HG02571 (cell line): ENCODE measurements around the gene BIK.

Source experiments
- ATAC-seq: cut with Tn5 transposase; IDR thresholded peaks from one replicate; pipeline ENCODE4 v1.9.1; 2021; ENCODE audit warnings: mild to moderate bottlenecking, moderate library complexity; ENCODE audit not compliant: unreplicated experiment

Gene BIK, protein sequence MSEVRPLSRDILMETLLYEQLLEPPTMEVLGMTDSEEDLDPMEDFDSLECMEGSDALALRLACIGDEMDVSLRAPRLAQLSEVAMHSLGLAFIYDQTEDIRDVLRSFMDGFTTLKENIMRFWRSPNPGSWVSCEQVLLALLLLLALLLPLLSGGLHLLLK

GRCh38 chr22:43110444-43110926, at the start of gene BIK:
TSS of gene BIK (plus strand) at chr22:43110750. CDS start at chr22:43124023, 13,273 bp downstream.
- ATAC-seq, result no peak

GRCh38 chr22:43066134-43066533, 44.4 kb upstream of the BIK start:
- ATAC-seq, result no peak

DNA sequence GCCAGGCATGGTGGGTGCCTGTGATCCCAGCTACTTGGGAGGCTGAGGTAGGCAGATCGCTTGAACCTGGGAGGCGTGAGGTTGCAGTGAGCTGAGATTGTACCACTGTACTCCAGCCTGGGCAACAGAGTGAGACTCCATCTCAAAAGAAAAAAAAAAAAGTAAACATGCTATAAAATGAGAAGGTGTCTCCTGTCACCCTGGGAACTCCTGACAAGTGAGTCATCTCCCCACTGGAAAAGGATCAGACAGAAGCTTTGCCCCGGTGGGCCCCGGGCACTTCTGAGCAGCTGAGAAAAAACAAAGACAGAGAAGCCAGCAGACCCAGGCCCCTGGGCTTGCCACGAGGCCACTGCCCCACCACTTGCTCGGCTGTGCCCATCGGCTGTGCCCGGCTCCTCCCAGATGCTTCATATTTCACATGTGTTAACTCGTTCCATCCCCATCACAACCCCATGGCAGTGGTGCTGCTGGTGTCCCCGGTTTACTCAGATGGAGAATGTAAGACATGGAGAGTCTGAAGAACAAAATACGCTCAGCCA, 43.6 kb upstream of the BIK start:
- ATAC-seq, result no peak

DNA sequence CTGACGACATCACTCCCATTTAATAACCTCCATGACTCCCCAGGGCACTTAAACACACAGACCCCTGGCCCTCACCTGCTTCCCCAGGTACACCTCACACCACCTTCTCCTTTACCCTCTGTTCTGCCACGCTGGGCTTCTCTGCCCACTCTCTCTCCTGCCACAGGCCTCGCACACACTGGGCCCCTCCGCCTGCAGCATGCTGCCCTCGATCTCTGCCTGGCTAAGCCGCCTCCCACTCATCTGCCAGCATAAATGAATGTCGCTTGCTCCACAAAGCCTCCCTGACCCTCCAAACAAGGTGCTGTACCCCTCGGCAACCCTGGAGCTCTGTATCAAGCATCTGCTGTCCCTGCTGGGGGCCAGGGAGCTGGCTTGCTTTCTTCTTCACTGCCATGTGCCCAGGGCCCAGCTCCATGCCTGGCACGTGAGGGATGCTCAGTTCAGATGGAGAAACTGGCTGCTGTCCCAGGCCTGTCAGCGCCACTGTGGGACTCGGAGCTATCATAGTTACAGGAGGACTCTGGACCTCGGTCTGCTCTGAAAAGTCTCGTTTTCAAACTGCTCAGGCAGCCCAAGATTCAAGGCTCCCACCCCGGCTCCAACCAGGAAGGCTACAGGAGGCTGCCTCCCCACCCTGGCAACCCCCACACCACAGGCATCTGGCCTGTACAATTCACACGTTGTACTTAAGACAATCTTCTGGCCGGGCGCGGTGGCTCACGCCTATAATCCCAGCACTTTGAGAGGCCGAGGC, 33.3 kb upstream of the BIK start:
- no peak for ATAC-seq

GRCh38 chr22:43078522-43078921, 32.0 kb upstream of the BIK start:
- ATAC-seq, result no peak

- no peak for ATAC-seq
Observed at GRCh38 chr22:43079742-43080141, 30.8 kb upstream of the BIK start.

- no peak for ATAC-seq
Observed at GRCh38 chr22:43080616-43081015, 29.9 kb upstream of the BIK start.

- no peak for ATAC-seq
Observed at GRCh38 chr22:43081968-43082367, 28.6 kb upstream of the BIK start.

DNA sequence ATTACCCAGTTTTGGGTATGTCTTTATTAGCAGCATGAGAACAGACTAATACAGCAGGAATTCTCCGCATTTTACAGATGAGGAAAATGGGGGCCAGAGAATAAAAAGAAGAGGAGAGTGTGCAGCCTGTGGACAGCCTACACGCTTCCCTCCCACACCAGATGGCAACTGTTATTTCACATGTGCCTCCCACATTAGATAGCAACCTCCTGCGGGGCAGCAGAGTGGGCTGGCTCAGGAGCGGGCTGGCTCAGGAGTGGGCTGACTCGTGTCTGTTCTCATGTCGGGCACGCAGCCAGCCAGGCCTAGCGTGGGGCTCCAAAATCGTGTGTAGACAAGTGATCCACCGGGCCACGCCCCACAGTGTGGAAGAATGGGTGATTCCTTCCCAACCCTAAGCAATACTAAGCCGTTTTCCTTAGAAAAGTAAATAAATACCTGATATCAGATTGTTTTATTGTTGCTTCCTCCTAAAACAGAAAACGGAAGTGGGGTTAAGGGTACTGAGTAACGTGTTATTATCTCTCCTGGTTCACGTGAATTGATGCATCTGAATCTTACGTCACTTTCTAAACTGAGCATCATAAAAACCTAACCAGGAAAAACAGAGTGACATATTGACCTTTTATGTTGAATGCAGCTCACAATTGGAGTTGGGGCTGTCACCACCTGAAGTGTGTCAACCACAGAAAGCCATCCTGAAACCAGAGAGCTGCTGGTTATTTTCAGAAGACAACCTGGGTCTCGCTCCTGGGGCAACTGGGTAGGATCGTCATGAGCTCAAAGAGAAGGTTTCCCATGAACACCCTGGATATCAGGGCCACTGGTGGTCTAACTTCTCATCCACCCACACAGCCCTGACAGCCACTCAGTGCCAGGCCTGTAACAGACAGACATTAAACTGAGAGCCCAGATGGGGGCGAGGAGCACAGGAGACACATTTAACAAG, 24.6 kb upstream of the BIK start:
- ATAC-seq, result no peak

GRCh38 chr22:43088627-43088983, 21.9 kb upstream of the BIK start:
- ATAC-seq, result no peak

GRCh38 chr22:43088984-43089717, 21.4 kb upstream of the BIK start, which contains the start of gene TTLL1:
TSS of gene TTLL1 (minus strand) at chr22:43089391. CDS start at chr22:43075586, 13,805 bp downstream.
- ATAC-seq, result peak; percentile 64

- ATAC-seq, result no peak
Observed at GRCh38 chr22:43090130-43090789, 20.3 kb upstream of the BIK start.

DNA sequence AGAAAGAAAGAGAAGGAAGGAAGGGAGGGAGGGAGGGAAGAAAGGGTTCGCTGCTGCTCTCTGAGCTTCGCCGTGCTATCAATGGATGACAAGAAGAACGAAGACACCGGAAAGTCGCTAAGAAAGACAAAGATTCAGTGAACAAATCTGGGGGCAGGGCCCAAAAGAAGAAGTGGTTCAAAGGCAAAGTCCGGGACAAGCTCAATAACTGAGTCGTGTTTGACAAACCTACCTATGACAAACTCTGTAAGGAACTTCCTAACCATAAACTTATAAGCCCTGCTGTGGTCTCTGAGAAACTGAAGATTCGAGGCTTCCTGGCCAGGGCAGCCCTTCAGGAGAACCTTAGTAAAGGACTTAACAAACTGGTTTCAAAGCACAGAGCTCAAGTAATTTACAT, 18.5 kb upstream of the BIK start:
- ATAC-seq, result no peak

- ATAC-seq, result no peak
Observed at GRCh38 chr22:43094085-43094484, 16.5 kb upstream of the BIK start.

GRCh38 chr22:43094551-43094950, 16.0 kb upstream of the BIK start:
- no peak for ATAC-seq

- no peak for ATAC-seq
Observed at GRCh38 chr22:43096420-43096819, 14.1 kb upstream of the BIK start.

- ATAC-seq, result no peak
Observed at GRCh38 chr22:43098356-43098755, 12.2 kb upstream of the BIK start.

DNA sequence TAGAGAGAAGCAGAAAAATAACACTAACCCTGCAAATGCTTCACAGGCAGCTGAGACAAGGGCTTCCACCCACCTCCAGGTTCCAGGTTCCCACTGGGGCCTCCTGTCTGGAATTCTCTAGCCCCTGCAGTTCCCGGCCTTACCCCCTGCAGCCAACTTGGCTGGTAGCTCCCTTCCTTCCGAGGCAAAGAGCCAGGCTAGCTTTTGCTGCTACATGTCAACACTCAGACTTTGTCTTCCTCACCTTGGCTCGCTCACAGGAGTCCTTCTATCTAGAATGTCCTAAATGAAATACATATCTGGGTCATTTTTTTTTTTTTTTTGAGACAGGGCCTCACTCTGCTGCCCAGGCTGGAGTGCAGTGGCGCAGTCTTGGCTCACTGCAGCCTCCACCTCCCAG, 11.5 kb upstream of the BIK start:
- no peak for ATAC-seq

GRCh38 chr22:43100225-43100624, 10.3 kb upstream of the BIK start:
- ATAC-seq, result no peak

DNA sequence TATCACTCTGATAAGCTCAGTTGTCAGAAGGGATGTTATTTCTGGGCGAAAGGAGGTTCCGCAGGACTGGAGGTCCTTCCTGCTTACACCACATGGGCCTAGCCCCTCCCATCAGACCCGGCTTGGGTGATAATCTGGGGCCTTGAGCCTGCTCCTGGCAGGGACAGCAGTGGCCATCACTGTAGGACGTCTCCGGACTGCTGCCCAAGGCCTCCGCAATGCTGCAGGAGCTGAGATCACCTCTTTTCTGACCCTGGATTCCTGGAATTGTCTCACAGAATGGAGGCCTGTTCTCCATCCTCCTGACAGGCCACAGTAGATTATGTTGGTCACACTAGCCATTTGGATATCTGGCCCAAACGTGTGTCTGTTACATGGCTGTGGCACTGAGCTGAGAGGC, 9.2 kb upstream of the BIK start:
- no peak for ATAC-seq
